ENCODE data around the gene MRPS18A. TPM values are rescaled to one million over a fixed set of nuclear protein-coding genes. Genes with fewer than 3 reads are reported as not detected.

Gene MRPS18A
- polyA plus RNA-seq, 1 donor from 2014 or later: 84.4 TPM

Other genes starting within 250 kb of the MRPS18A start
- not detected for gene DLK2, start 232.2 kb downstream of the MRPS18A start, polyA plus RNA-seq
- gene TJAP1, start 210.2 kb downstream of the MRPS18A start, polyA plus RNA-seq: 9.2 TPM
- gene LRRC73, start 177.4 kb downstream of the MRPS18A start, polyA plus RNA-seq: not detected
- gene YIPF3, start 170.9 kb downstream of the MRPS18A start, polyA plus RNA-seq: 87.2 TPM
- 19.6 TPM for gene POLR1C, start 170.7 kb downstream of the MRPS18A start, polyA plus RNA-seq
- 7.7 TPM for gene XPO5, start 111.8 kb downstream of the MRPS18A start, polyA plus RNA-seq
- gene POLH, start 111.6 kb downstream of the MRPS18A start, polyA plus RNA-seq: 30.6 TPM
- 5.5 TPM for gene GTPBP2, start 58.5 kb downstream of the MRPS18A start, polyA plus RNA-seq
- gene MAD2L1BP, start 52.0 kb downstream of the MRPS18A start, polyA plus RNA-seq: 23.3 TPM
- 1.2 TPM for gene RSPH9, start 42.8 kb downstream of the MRPS18A start, polyA plus RNA-seq
- 0.19 TPM for gene VEGFA, start 82.4 kb upstream of the MRPS18A start, polyA plus RNA-seq